ENCODE measurements around the gene TMUB1.

TMUB1 gene

GRCh38 chr7:151066273-151066974, 16.9 kb downstream of the TMUB1 start:
- no peak for DNase-seq

- DNase-seq: no peak
Measured at GRCh38 chr7:151065516-151065915, 17.8 kb downstream of the TMUB1 start.

- no peak for DNase-seq
Measured at GRCh38 chr7:151064993-151065392, 18.3 kb downstream of the TMUB1 start.

- no peak for DNase-seq
Measured at GRCh38 chr7:151064454-151064853, 18.8 kb downstream of the TMUB1 start.

GRCh38 chr7:151063212-151063561, 20.1 kb downstream of the TMUB1 start:
- DNase-seq: no peak

- no peak for DNase-seq
Measured at GRCh38 chr7:151062399-151063211, 20.7 kb downstream of the TMUB1 start.

- no peak for DNase-seq
Measured at GRCh38 chr7:151062111-151062398, 21.2 kb downstream of the TMUB1 start.

- DNase-seq: no peak
Measured at GRCh38 chr7:151061213-151062110, 21.8 kb downstream of the TMUB1 start.

GRCh38 chr7:151060416-151061212, 22.7 kb downstream of the TMUB1 start:
- DNase-seq: no peak

- no peak for DNase-seq
Measured at GRCh38 chr7:151060113-151060415, 23.2 kb downstream of the TMUB1 start.

GRCh38 chr7:151059367-151060112, 23.8 kb downstream of the TMUB1 start, which contains the start of gene SLC4A2:
SLC4A2 (plus strand) TSS chr7:151059589; CDS start chr7:151061988, 2,399 bp downstream.
- peak; percentile 80 for DNase-seq

- no peak for DNase-seq
Measured at GRCh38 chr7:151058781-151059366, 24.4 kb downstream of the TMUB1 start.

GRCh38 chr7:151057989-151058780, 25.1 kb downstream of the TMUB1 start:
- peak; percentile 98 for DNase-seq

- no peak for DNase-seq
Measured at GRCh38 chr7:151057506-151057988, 25.7 kb downstream of the TMUB1 start, which contains the start of gene CDK5. CDK5 (minus strand) TSS chr7:151057897; CDS start chr7:151057848, 49 bp downstream.

- DNase-seq: no peak
Measured at GRCh38 chr7:151056666-151057505, 26.4 kb downstream of the TMUB1 start.

GRCh38 chr7:151056283-151056665, 27.0 kb downstream of the TMUB1 start:
- no peak for DNase-seq

GRCh38 chr7:151053751-151054150, 29.5 kb downstream of the TMUB1 start:
- no peak for DNase-seq

- DNase-seq: no peak
Measured at GRCh38 chr7:151053096-151053495, 30.2 kb downstream of the TMUB1 start.

GRCh38 chr7:151051108-151051507, 32.2 kb downstream of the TMUB1 start:
- peak; percentile 63 for DNase-seq
